Activated CD4-positive, alpha-beta T cell treated with anti-CD3 and anti-CD28 coated beads, Interleukin-2, amount 50 U/mL, for 4 hours (primary cell): ENCODE measurements around the gene RAG1.
"Not testable (repeated sequence)": the region's sequence is repeated elsewhere in the genome, so short reads cannot be mapped to it uniquely, and the experiment has no call there.

Source experiments
- DNase-seq, 2 experiments: peaks; one replicate each; pipeline ENCODE4 v3.0.0-alpha.2; 2020

RAG1 gene

GRCh38 chr11:36567694-36568093 is at the start of gene RAG1:
RAG1 (plus strand) TSS chr11:36568007; CDS start chr11:36573305, 5,298 bp downstream.
- no peak for DNase-seq

GRCh38 chr11:36530840-36531239 is 37.0 kb upstream of the RAG1 start:
- DNase-seq: no peak

- DNase-seq: no peak
Measured at GRCh38 chr11:36532941-36533601, 34.7 kb upstream of the RAG1 start.

- DNase-seq: no peak
Measured at GRCh38 chr11:36534276-36534840, 33.4 kb upstream of the RAG1 start.

GRCh38 chr11:36540998-36541397 is 26.8 kb upstream of the RAG1 start:
- peak in 1 of 2 experiments; percentile 1 for DNase-seq

GRCh38 chr11:36550385-36551115 is 17.3 kb upstream of the RAG1 start:
- no peak for DNase-seq

- DNase-seq: not testable (repeated sequence)
Measured at GRCh38 chr11:36557390-36557789, 10.4 kb upstream of the RAG1 start.

GRCh38 chr11:36557991-36558390 is 9.8 kb upstream of the RAG1 start:
- DNase-seq: no peak

- DNase-seq: no peak
Measured at GRCh38 chr11:36558571-36559413, 9.0 kb upstream of the RAG1 start.

GRCh38 chr11:36564376-36565030 is 3.3 kb upstream of the RAG1 start:
- DNase-seq: peak; percentile 9 to 15

- DNase-seq: no peak
Measured at GRCh38 chr11:36565031-36565610, 2.7 kb upstream of the RAG1 start.

GRCh38 chr11:36566407-36567053 is 1.3 kb upstream of the RAG1 start:
- DNase-seq: no peak

- DNase-seq: no peak
Measured at GRCh38 chr11:36569095-36569494, 1.3 kb downstream of the RAG1 start.

GRCh38 chr11:36574486-36574885 is 6.7 kb downstream of the RAG1 start:
- DNase-seq: no peak

GRCh38 chr11:36577373-36577772 is 9.6 kb downstream of the RAG1 start:
- DNase-seq: no peak

GRCh38 chr11:36577859-36578258 is 10.1 kb downstream of the RAG1 start:
- no peak for DNase-seq

- DNase-seq: no peak
Measured at GRCh38 chr11:36578458-36578857, 10.7 kb downstream of the RAG1 start.

- DNase-seq: no peak
Measured at GRCh38 chr11:36581536-36581935, 13.7 kb downstream of the RAG1 start.

GRCh38 chr11:36583667-36584066 is 15.9 kb downstream of the RAG1 start:
- no peak for DNase-seq

GRCh38 chr11:36586543-36586942 is 18.7 kb downstream of the RAG1 start:
- no peak for DNase-seq

GRCh38 chr11:36588099-36588498 is 20.3 kb downstream of the RAG1 start:
- DNase-seq: no peak

GRCh38 chr11:36590513-36590912 is 22.7 kb downstream of the RAG1 start:
- no peak for DNase-seq
